ENCODE measurements around the gene SPPL2B. TPM values are rescaled to one million over a fixed set of nuclear protein-coding genes. Genes with fewer than 3 reads are reported as not detected.

Gene SPPL2B
- total and polyA plus RNA-seq, 8 donors: 36.4 to 226 (median 52.8) TPM

DNA sequence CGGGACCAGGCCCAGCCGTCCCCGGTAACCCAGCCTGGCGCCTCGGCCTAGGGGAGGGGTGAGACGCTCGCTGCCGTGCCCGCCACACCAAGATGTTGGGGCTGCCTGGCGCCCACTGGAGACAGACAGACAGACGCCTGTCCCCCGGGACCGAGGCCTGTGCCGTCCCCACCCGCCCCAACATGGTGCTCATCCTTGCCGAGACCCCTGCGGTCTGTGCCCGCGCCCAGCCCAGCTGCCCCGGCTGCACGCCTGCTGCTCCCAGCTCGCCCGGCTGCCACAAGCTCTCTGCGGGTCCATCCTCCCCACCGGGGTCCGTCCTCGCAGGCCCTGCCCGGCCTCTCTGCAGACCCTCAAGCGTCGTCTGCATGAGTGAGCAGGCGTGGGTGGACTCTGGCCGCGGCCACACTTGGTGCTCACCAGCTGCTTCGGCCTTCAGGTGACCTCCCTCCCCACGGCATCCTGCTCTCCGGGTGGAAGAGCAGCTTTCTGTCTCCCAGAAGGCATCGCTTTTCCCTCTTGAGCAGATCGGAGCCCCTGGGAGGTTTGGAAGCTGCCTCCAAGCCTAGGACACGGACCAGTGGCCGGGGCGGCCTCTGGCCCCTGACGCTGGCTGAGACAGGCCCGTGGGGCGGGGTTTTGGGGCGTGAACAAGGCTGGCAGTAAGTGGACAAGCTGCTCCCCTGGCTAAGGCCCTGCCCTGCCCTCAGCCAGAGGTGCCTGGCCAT lies 24.8 kb downstream of the SPPL2B start:
- H3K4me3 ChIP-seq: no peak overlapping the region
- no peak overlapping the region for H3K27ac ChIP-seq
- H3K36me3 ChIP-seq: peaks cover 0 to 17% (median 0%) of the 10 kb centered on the region in 3 donors
- ATAC-seq (peak in 2 of 4 donors; percentile 12 to 14), DNase-seq (peak in 2 of 6 donors; percentile 55 to 76), FAIRE-seq (no peak)
- TF ChIP-seq, protein P1, sequence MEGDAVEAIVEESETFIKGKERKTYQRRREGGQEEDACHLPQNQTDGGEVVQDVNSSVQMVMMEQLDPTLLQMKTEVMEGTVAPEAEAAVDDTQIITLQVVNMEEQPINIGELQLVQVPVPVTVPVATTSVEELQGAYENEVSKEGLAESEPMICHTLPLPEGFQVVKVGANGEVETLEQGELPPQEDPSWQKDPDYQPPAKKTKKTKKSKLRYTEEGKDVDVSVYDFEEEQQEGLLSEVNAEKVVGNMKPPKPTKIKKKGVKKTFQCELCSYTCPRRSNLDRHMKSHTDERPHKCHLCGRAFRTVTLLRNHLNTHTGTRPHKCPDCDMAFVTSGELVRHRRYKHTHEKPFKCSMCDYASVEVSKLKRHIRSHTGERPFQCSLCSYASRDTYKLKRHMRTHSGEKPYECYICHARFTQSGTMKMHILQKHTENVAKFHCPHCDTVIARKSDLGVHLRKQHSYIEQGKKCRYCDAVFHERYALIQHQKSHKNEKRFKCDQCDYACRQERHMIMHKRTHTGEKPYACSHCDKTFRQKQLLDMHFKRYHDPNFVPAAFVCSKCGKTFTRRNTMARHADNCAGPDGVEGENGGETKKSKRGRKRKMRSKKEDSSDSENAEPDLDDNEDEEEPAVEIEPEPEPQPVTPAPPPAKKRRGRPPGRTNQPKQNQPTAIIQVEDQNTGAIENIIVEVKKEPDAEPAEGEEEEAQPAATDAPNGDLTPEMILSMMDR (IDR thresholded peaks at IDR 0.05): no peak
- H3K9me3 ChIP-seq: no peaks in the 10 kb centered on the region
- H3K27me3 ChIP-seq: no peaks in the 10 kb centered on the region
- intact Hi-C loops (cut with DNase I): no loop called here
- 91 to 93% methylated on average over 37 to 45 of the region's 45 CpGs for WGBS, 2 donors
- no peaks in the 10 kb centered on the region for H3K4me1 ChIP-seq

DNA sequence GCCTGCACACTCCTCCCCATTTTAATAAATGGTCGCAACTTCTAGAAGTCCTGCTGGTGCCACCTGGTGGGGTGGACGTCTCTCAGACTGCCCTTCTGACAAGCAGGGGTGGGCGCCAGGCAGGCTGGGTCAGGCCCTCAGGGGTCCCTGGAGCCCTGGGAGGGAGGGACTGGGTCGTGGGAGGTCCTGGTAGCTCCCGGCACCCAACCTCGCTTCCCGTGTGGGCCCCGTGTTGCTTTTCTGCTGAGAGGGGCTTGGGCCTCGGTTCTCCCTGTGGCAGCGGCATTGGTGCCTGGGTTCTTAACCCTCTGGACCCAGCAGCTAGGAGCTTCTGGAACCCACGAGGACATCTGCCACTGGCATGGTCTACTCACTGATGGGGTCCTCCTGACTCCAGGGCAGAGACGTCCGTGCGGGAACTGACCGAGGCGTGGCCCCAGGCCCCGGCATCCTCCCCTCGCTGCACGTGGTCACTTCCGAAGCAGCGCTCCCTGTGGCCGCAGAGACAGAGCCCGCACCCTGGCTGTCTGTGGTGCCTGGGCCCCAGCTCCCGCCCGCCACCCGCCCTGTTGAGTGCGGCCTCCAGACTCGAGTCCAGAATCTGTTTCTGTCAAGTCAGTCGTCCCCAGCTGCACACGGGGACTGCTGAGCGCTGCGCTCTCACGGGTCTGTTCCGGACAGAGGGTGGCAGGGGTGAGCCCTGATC lies 25.6 kb downstream of the SPPL2B start:
- no peaks in the 10 kb centered on the region for H3K27me3 ChIP-seq
- WGBS, 2 donors: 93 to 94% methylated on average over 34 of the region's 34 CpGs
- no peaks in the 10 kb centered on the region for H3K4me1 ChIP-seq
- no peak for DNase-seq
- intact Hi-C loops (cut with DNase I): no loop called here
- no peak for ATAC-seq
- no peaks in the 10 kb centered on the region for H3K9me3 ChIP-seq
- H3K27ac ChIP-seq: no peak overlapping the region
- no peak overlapping the region for H3K4me3 ChIP-seq
- peaks cover 0 to 17% (median 0%) of the 10 kb centered on the region in 3 donors for H3K36me3 ChIP-seq
- TF ChIP-seq, protein P1 (IDR thresholded peaks at IDR 0.05): no peak
- FAIRE-seq: no peak

DNA sequence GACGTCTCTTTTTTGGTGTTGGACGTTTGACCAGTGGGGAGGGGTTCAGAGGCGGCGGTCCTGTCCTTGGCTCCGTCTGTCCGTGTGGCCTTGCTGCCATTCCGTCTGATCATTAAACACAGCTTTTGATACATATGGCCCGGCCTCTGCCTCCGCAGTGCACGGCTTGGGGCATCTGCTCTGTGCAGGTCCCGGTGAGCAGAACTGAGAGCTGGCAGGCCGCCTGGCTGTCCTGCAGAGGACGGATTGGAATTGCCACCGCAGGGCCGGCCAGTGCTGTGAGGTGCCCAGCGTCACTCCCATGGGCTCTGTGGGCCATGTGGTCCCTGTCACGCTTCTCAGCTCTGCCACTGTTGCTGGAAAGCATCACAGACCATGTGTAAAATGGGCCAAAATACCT lies 26.2 kb downstream of the SPPL2B start:
- no peak for DNase-seq
- Histone ChIP-seq H3K27me3 (no peaks in the 10 kb centered on the region), H3K36me3 (peaks cover 0 to 17% (median 0%) of the 10 kb centered on the region in 3 donors), H3K27ac (no peak overlapping the region), H3K4me3 (no peak overlapping the region), H3K4me1 (no peaks in the 10 kb centered on the region), H3K9me3 (no peaks in the 10 kb centered on the region)
- no peak for FAIRE-seq
- TF ChIP-seq, protein P1 (IDR thresholded peaks at IDR 0.05): no peak
- 90 to 94% methylated on average over 17 of the region's 17 CpGs for WGBS, 2 donors
- ATAC-seq: no peak
- intact Hi-C loops (cut with DNase I): no loop called here

DNA sequence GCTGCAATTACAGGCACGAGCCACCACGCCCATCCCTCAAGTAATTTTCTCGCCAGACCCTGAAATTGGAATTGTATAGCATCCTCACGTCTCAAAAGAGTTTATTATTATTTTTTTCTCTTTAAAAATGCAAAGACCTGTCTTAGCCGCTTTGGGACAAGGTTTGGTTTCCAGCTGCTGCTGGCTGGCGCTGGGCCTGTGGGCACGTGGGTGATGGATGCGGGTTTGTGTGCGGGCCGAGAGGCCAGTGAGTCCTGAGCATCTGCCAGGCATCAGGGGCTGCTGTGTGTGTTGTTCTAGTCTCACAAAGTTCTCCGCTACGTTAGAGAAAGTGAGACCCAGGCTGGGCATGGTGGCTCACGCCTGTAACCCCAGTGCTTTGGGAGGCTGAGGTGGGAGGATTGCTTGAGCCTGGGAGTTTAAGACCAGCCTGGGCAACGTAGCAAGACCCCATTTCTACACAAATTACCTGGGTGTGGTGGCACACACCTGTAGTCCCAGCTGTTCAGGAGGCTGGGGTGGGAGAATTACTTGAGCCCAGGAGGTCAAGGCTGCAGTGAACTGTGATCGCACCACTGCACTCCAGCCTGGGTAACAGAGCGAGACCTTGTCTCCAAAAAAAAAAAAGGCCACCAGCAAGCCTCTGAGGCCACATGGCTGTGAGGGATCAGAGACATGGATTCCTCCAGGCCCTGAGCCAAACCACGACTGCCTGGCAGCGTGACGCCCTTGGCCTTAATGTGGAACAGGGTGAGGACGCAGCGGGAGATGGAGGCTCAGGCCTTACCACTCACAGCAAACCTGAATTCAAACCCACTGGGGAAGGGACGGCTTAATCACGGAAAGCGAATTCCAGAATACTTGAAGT lies 26.9 kb downstream of the SPPL2B start:
- intact Hi-C loops (cut with DNase I): no loop called here
- DNase-seq (no peak), FAIRE-seq (no peak), ATAC-seq (no peak)
- H3K27ac ChIP-seq: no peak overlapping the region
- TF ChIP-seq, protein P1 (IDR thresholded peaks at IDR 0.05): no peak
- WGBS, 2 donors: 90 to 92% methylated on average over 24 of the region's 24 CpGs
- no peaks in the 10 kb centered on the region for H3K9me3 ChIP-seq
- no peaks in the 10 kb centered on the region for H3K4me1 ChIP-seq
- H3K4me3 ChIP-seq: no peak overlapping the region
- peaks cover 0 to 17% (median 0%) of the 10 kb centered on the region in 3 donors for H3K36me3 ChIP-seq
- no peaks in the 10 kb centered on the region for H3K27me3 ChIP-seq
